Subcutaneous abdominal adipose tissue (tissue), 5 donors: ENCODE results near the gene FAM240B.

Experiments used
- H3K27ac ChIP-seq: one replicate; pipeline ENCODE4 v1.7.0; 2013; ENCODE audit warnings: low read depth, mild to moderate bottlenecking, inconsistent platforms, low read length, moderate library complexity
- H3K27me3 ChIP-seq, 5 donors: one replicate each; pipeline ENCODE4 v1.7.0; 2013; ENCODE audit warnings: low read length in 5 of 5, inconsistent platforms in 1 of 5; ENCODE audit not compliant: control insufficient read depth in 5 of 5, insufficient read depth in 4 of 5
- H3K36me3 ChIP-seq, 5 donors: one replicate each; pipeline ENCODE4 v1.7.0; 2013; ENCODE audit warnings: low read length in 5 of 5; ENCODE audit not compliant: control insufficient read depth in 5 of 5, insufficient read depth in 5 of 5
- H3K4me1 ChIP-seq, 5 donors: one replicate each; pipeline ENCODE4 v1.7.0; 2013; ENCODE audit warnings: low read length in 5 of 5, mild to moderate bottlenecking in 3 of 5, moderate library complexity in 1 of 5; ENCODE audit not compliant: control insufficient read depth in 5 of 5, insufficient read depth in 5 of 5
- H3K4me3 ChIP-seq, 5 donors: one replicate each; pipeline ENCODE4 v1.7.0; 2013; ENCODE audit warnings: low read length in 5 of 5, low read depth in 1 of 5
- H3K9ac ChIP-seq, 5 donors: one replicate each; pipeline ENCODE4 v1.7.0; 2013; ENCODE audit warnings: low read length in 5 of 5, mild to moderate bottlenecking in 4 of 5, moderate library complexity in 3 of 5
- H3K9me3 ChIP-seq, 5 donors: one replicate each; pipeline ENCODE4 v1.7.0; 2013; ENCODE audit warnings: low read length in 5 of 5; ENCODE audit not compliant: control insufficient read depth in 5 of 5
- donor health status: healthy.
- donor health status: healthy.
- donor health status: healthy.
- donor health status: healthy.
- donor health status: healthy.

FAM240B gene

GRCh38 chr9:38707885-38708637 lies 11.9 kb downstream of the FAM240B start:
- H3K27ac ChIP-seq = no peak overlapping the region
- peaks cover 0 to 4% (median 0%) of the 10 kb centered on the region in 5 donors for H3K4me1 ChIP-seq
- no peak overlapping the region for H3K9ac ChIP-seq
- peaks cover 0 to 4% (median 3%) of the 10 kb centered on the region in 5 donors for H3K27me3 ChIP-seq
- H3K4me3 ChIP-seq = no peak overlapping the region
- no peaks in the 10 kb centered on the region for H3K9me3 ChIP-seq
- no peaks in the 10 kb centered on the region for H3K36me3 ChIP-seq

GRCh38 chr9:38706493-38706892 lies 13.4 kb downstream of the FAM240B start:
- H3K4me1 ChIP-seq = no peaks in the 10 kb centered on the region
- H3K27ac ChIP-seq = no peak overlapping the region
- no peak overlapping the region for H3K4me3 ChIP-seq
- peaks cover 0 to 4% (median 3%) of the 10 kb centered on the region in 5 donors for H3K27me3 ChIP-seq
- H3K36me3 ChIP-seq = no peaks in the 10 kb centered on the region
- no peaks in the 10 kb centered on the region for H3K9me3 ChIP-seq
- no peak overlapping the region for H3K9ac ChIP-seq

- H3K27me3 ChIP-seq = peaks cover 0 to 4% (median 3%) of the 10 kb centered on the region in 5 donors
- no peak overlapping the region for H3K9ac ChIP-seq
- no peak overlapping the region for H3K4me3 ChIP-seq
- H3K36me3 ChIP-seq = no peaks in the 10 kb centered on the region
- H3K27ac ChIP-seq = no peak overlapping the region
- H3K9me3 ChIP-seq = no peaks in the 10 kb centered on the region
- H3K4me1 ChIP-seq = no peaks in the 10 kb centered on the region
Observed at GRCh38 chr9:38705917-38706316, 14.0 kb downstream of the FAM240B start.

GRCh38 chr9:38700695-38701094 lies 19.2 kb downstream of the FAM240B start:
- Histone ChIP-seq H3K27ac (no peak overlapping the region), H3K4me3 (no peak overlapping the region), H3K4me1 (peaks cover 0 to 4% (median 0%) of the 10 kb centered on the region in 5 donors), H3K27me3 (no peaks in the 10 kb centered on the region), H3K9ac (no peak overlapping the region), H3K9me3 (no peaks in the 10 kb centered on the region), H3K36me3 (no peaks in the 10 kb centered on the region)

GRCh38 chr9:38699337-38699736 lies 20.6 kb downstream of the FAM240B start:
- Histone ChIP-seq H3K27me3 (no peaks in the 10 kb centered on the region), H3K4me1 (peaks cover 0 to 4% (median 0%) of the 10 kb centered on the region in 5 donors), H3K9ac (no peak overlapping the region)

GRCh38 chr9:38697776-38698300 lies 22.1 kb downstream of the FAM240B start:
- no peak overlapping the region for H3K27ac ChIP-seq

More at GRCh38 chr9:38699337-38699736, 20.6 kb downstream of the FAM240B start:
- Histone ChIP-seq H3K36me3 (no peaks in the 10 kb centered on the region), H3K9me3 (no peaks in the 10 kb centered on the region), H3K4me3 (no peak overlapping the region), H3K27ac (no peak overlapping the region)

GRCh38 chr9:38696999-38697398 lies 22.9 kb downstream of the FAM240B start:
- Histone ChIP-seq H3K27ac (no peak overlapping the region), H3K36me3 (no peaks in the 10 kb centered on the region), H3K27me3 (peaks cover 0 to 8% (median 4%) of the 10 kb centered on the region in 5 donors), H3K9ac (no peak overlapping the region), H3K4me1 (peaks cover 0 to 4% (median 0%) of the 10 kb centered on the region in 5 donors), H3K4me3 (no peak overlapping the region), H3K9me3 (no peaks in the 10 kb centered on the region)

More at GRCh38 chr9:38697776-38698300, 22.1 kb downstream of the FAM240B start:
- Histone ChIP-seq H3K4me3 (no peak overlapping the region), H3K9me3 (no peaks in the 10 kb centered on the region), H3K27me3 (peaks cover 0 to 8% (median 4%) of the 10 kb centered on the region in 5 donors), H3K4me1 (peaks cover 0 to 4% (median 0%) of the 10 kb centered on the region in 5 donors), H3K9ac (no peak overlapping the region), H3K36me3 (no peaks in the 10 kb centered on the region)

GRCh38 chr9:38694676-38695075 lies 25.3 kb downstream of the FAM240B start:
- Histone ChIP-seq H3K27me3 (peaks cover 0 to 8% (median 4%) of the 10 kb centered on the region in 5 donors), H3K4me3 (no peak overlapping the region), H3K9ac (no peak overlapping the region), H3K27ac (no peak overlapping the region), H3K4me1 (peaks cover 0 to 7% (median 0%) of the 10 kb centered on the region in 5 donors), H3K9me3 (no peaks in the 10 kb centered on the region), H3K36me3 (no peaks in the 10 kb centered on the region)

GRCh38 chr9:38692707-38693106 lies 27.2 kb downstream of the FAM240B start:
- H3K4me1 ChIP-seq = peaks cover 0 to 8% (median 2%) of the 10 kb centered on the region in 5 donors
- no peak overlapping the region for H3K4me3 ChIP-seq
- H3K9me3 ChIP-seq = no peaks in the 10 kb centered on the region
- H3K27me3 ChIP-seq = peaks cover 0 to 8% (median 4%) of the 10 kb centered on the region in 5 donors
- no peak overlapping the region for H3K27ac ChIP-seq
- no peaks in the 10 kb centered on the region for H3K36me3 ChIP-seq
- H3K9ac ChIP-seq = no peak overlapping the region

- peaks cover 0 to 8% (median 4%) of the 10 kb centered on the region in 5 donors for H3K27me3 ChIP-seq
- no peaks in the 10 kb centered on the region for H3K36me3 ChIP-seq
- H3K9ac ChIP-seq = no peak overlapping the region
- no peak overlapping the region for H3K4me3 ChIP-seq
- H3K27ac ChIP-seq = no peak overlapping the region
- H3K4me1 ChIP-seq = peaks cover 2 to 18% (median 7%) of the 10 kb centered on the region in 5 donors
- H3K9me3 ChIP-seq = no peaks in the 10 kb centered on the region
Observed at GRCh38 chr9:38690574-38690973, 29.4 kb downstream of the FAM240B start.
